Suprapubic skin (tissue), 4 donors: ENCODE data around the gene KRT6C. TPM values are rescaled to one million over a fixed set of nuclear protein-coding genes. Genes with fewer than 3 reads are reported as not detected.
A peak's percentile ranks its signal among the peaks of the same experiment; 100 is the strongest.

Experiments used
- DNase-seq, 2 donors: peaks; one replicate each; pipeline ENCODE4 v3.0.0-alpha.2; 2019; ENCODE audit warnings: low spot score in 2 of 2
- H3K27ac ChIP-seq: fragments of 200-600 bp; sonication (generic); one replicate; pipeline ENCODE4 v1.5.1; 2019
- H3K27me3 ChIP-seq: fragments of 200-600 bp; sonication (generic); one replicate; pipeline ENCODE4 v1.5.1; 2019
- H3K36me3 ChIP-seq: fragments of 200-600 bp; sonication (generic); one replicate; pipeline ENCODE4 v1.5.1; 2019
- H3K4me1 ChIP-seq: fragments of 200-600 bp; sonication (generic); one replicate; pipeline ENCODE4 v1.5.1; 2019
- H3K4me3 ChIP-seq: fragments of 200-600 bp; sonication (generic); one replicate; pipeline ENCODE4 v1.5.1; 2019; ENCODE audit warnings: mild to moderate bottlenecking
- H3K9me3 ChIP-seq: fragments of 200-600 bp; sonication (generic); one replicate; pipeline ENCODE4 v1.5.1; 2019
- CTCF ChIP-seq, 2 donors: fragments of 200-600 bp in 1 of 2; fragments of 450-650 bp in 1 of 2; sonication (generic) in 1 of 2; IDR thresholded peaks; one replicate each; pipeline ENCODE4 v1.5.1; 2016 to 2019; ENCODE audit warnings: antibody characterized with exemption in 2 of 2, mild to moderate bottlenecking in 1 of 2, moderate library complexity in 1 of 2
- EP300 ChIP-seq: sonication (generic); formaldehyde crosslinking; IDR thresholded peaks from one replicate; pipeline ENCODE4 v1.6.1; 2017; ENCODE audit warnings: antibody characterized with exemption
- POLR2A ChIP-seq, 2 donors: fragments of 450-650 bp; IDR thresholded peaks; one replicate each; pipeline ENCODE4 v1.6.1; 2017; ENCODE audit warnings: antibody characterized with exemption in 2 of 2, mild to moderate bottlenecking in 2 of 2, moderate library complexity in 2 of 2
- POLR2AphosphoS5 ChIP-seq, 3 donors: sonication (generic); formaldehyde crosslinking; IDR thresholded peaks; one replicate each; pipeline ENCODE4 v1.6.1; 2017; ENCODE audit warnings: antibody characterized with exemption in 3 of 3
- WGBS: methylation state at CpG from one replicate; pipeline ENCODE4 v1.1.5; 2018; 5-methylcytosine and 5-hydroxymethylcytosine counted together
- total RNA-seq, 4 donors: library from RNA; depleted of rRNA; stranded (reverse); fragments of >200 nt; gene quantifications; one replicate each; pipeline ENCODE4 v1.1.0, GENCODE V29; 2016

Gene KRT6C
- total RNA-seq, 4 donors from 2014 or later: 7.8 to 23.7 (median 14.8) TPM; not detected in 1

GRCh38 chr12:52436000-52436827, 37.4 kb downstream of the KRT6C start:
- DNase-seq: peak in 1 of 2 donors; percentile 72
- WGBS: 39% methylated on average over 9 of the region's 9 CpGs
- no peak for TF ChIP-seq POLR2A (IDR thresholded peaks at IDR 0.05)
- TF ChIP-seq POLR2AphosphoS5 (IDR thresholded peaks at IDR 0.05): no peak
- TF ChIP-seq CTCF (IDR thresholded peaks at IDR 0.05): no peak
- TF ChIP-seq EP300: no peak
- Histone ChIP-seq H3K36me3 (no peaks in the 10 kb centered on the region), H3K9me3 (no peaks in the 10 kb centered on the region), H3K27ac (peak overlapping the region; percentile 31), H3K4me3 (no peak overlapping the region), H3K4me1 (peaks cover 14% of the 10 kb centered on the region), H3K27me3 (peaks cover 25% of the 10 kb centered on the region)

- 56% methylated on average over 6 of the region's 6 CpGs for WGBS
- TF ChIP-seq CTCF (IDR thresholded peaks at IDR 0.05): no peak
- no peak for TF ChIP-seq POLR2AphosphoS5 (IDR thresholded peaks at IDR 0.05)
- no peak for TF ChIP-seq POLR2A (IDR thresholded peaks at IDR 0.05)
- no peak for TF ChIP-seq EP300
- no peak for DNase-seq
- no peaks in the 10 kb centered on the region for H3K36me3 ChIP-seq
- H3K27ac ChIP-seq: peak overlapping the region; percentile 31
- peaks cover 28% of the 10 kb centered on the region for H3K27me3 ChIP-seq
- H3K4me1 ChIP-seq: peaks cover 14% of the 10 kb centered on the region
- H3K4me3 ChIP-seq: no peak overlapping the region
- H3K9me3 ChIP-seq: no peaks in the 10 kb centered on the region
Measured at GRCh38 chr12:52435659-52435999, 38.0 kb downstream of the KRT6C start.

GRCh38 chr12:52434760-52435530, 38.7 kb downstream of the KRT6C start:
- H3K4me3 ChIP-seq: no peak overlapping the region
- peak overlapping the region; percentile 33 for H3K27ac ChIP-seq
- H3K4me1 ChIP-seq: peaks cover 14% of the 10 kb centered on the region
- H3K9me3 ChIP-seq: no peaks in the 10 kb centered on the region
- no peaks in the 10 kb centered on the region for H3K36me3 ChIP-seq
- peak in 1 of 2 donors; percentile 21 for DNase-seq
- TF ChIP-seq CTCF (IDR thresholded peaks at IDR 0.05) (no peak), EP300 (no peak), POLR2AphosphoS5 (IDR thresholded peaks at IDR 0.05) (no peak), POLR2A (IDR thresholded peaks at IDR 0.05) (no peak)
- H3K27me3 ChIP-seq: peaks cover 26% of the 10 kb centered on the region
- WGBS: 96% methylated on average over 6 of the region's 6 CpGs

GRCh38 chr12:52434081-52434733, 39.4 kb downstream of the KRT6C start, which contains the start of gene KRT75:
TSS of gene KRT75 (minus strand) at chr12:52434371. CDS start at chr12:52434304, 67 bp downstream.
- peak in 1 of 2 donors; percentile 71 for DNase-seq
- Histone ChIP-seq H3K9me3 (no peaks in the 10 kb centered on the region), H3K4me3 (no peak within 1 kb of the TSS), H3K27me3 (peaks cover 33% of the 10 kb centered on the region), H3K27ac (peak within 1 kb of the TSS; percentile 33), H3K36me3 (no peaks in the 10 kb centered on the region), H3K4me1 (peaks cover 14% of the 10 kb centered on the region)
- TF ChIP-seq POLR2A (IDR thresholded peaks at IDR 0.05) (no peak), POLR2AphosphoS5 (IDR thresholded peaks at IDR 0.05) (no peak), EP300 (no peak), CTCF (IDR thresholded peaks at IDR 0.05) (no peak)
- WGBS: 79% methylated on average over 17 of the region's 20 CpGs
